CD8-positive, alpha-beta memory T cell (primary cell): ENCODE data around the gene KBTBD6. TPM values are rescaled to one million over a fixed set of nuclear protein-coding genes. Genes with fewer than 3 reads are reported as not detected.
"Not testable (repeated sequence)": the region's sequence is repeated elsewhere in the genome, so short reads cannot be mapped to it uniquely, and the experiment has no call there.

ENCODE experiments used
- CTCF ChIA-PET: fragments of 350-600 bp; sonication (Branson Sonifier 250); formaldehyde crosslinking; loops from one replicate; lab custom pipeline; 2021; ENCODE audit warnings: antibody characterized with exemption; lab: Charles Lee
- POLR2A ChIA-PET: fragments of 350-600 bp; sonication (Branson Sonifier 250); formaldehyde crosslinking; loops from one replicate; lab custom pipeline; 2021; ENCODE audit warnings: antibody characterized with exemption; lab: Charles Lee
- DNase-seq, 5 donors: peaks; one replicate each; pipeline versions ENCODE4 v3.0.0 to v3.0.0-alpha.2; 2020 to 2022; ENCODE audit warnings: mixed read lengths in 1 of 5
- H3K27ac ChIP-seq: one replicate; pipeline ENCODE4 v1.7.0; 2013; ENCODE audit warnings: low read depth, mild to moderate bottlenecking, low read length, moderate library complexity
- H3K27me3 ChIP-seq: 2 replicates; pipeline ENCODE4 v1.7.0; 2013; ENCODE audit warnings: low read length, mild to moderate bottlenecking; ENCODE audit not compliant: insufficient read depth, poor library complexity, severe bottlenecking
- H3K36me3 ChIP-seq: 2 replicates; pipeline ENCODE4 v1.7.0; 2013; ENCODE audit warnings: mild to moderate bottlenecking, low read length, moderate library complexity; ENCODE audit not compliant: insufficient read depth
- H3K4me1 ChIP-seq: 2 replicates; pipeline ENCODE4 v1.7.0; 2013; ENCODE audit warnings: mild to moderate bottlenecking, low read length, moderate library complexity; ENCODE audit not compliant: insufficient read depth
- H3K4me3 ChIP-seq: 2 replicates; pipeline ENCODE4 v1.7.0; 2013; ENCODE audit warnings: mild to moderate bottlenecking, low read length
- H3K9me3 ChIP-seq: 2 replicates; pipeline ENCODE4 v1.7.0; 2013; ENCODE audit warnings: mild to moderate bottlenecking, low read length
- H3K27ac Mint-ChIP-seq, 8 donors: one replicate each; pipeline ENCODE4 v1.8.0; 2020 to 2021; ENCODE audit warnings: mixed read lengths in 8 of 8, mild to moderate bottlenecking in 6 of 8, inconsistent platforms in 3 of 8, moderate library complexity in 3 of 8
- H3K27me3 Mint-ChIP-seq, 2 donors: one replicate each; pipeline ENCODE4 v1.8.0; 2020 to 2021; ENCODE audit warnings: mixed read lengths in 2 of 2, mild to moderate bottlenecking in 1 of 2, moderate library complexity in 1 of 2
- H3K36me3 Mint-ChIP-seq, 3 donors: one replicate each; pipeline ENCODE4 v1.8.0; 2020 to 2021; ENCODE audit warnings: mixed read lengths in 3 of 3, inconsistent platforms in 1 of 3, mild to moderate bottlenecking in 1 of 3
- H3K4me1 Mint-ChIP-seq, 3 donors: one replicate each; pipeline ENCODE4 v1.8.0; 2020 to 2021; ENCODE audit warnings: mixed read lengths in 3 of 3, inconsistent platforms in 1 of 3, mild to moderate bottlenecking in 1 of 3
- H3K4me3 Mint-ChIP-seq, 7 donors: one replicate each; pipeline ENCODE4 v1.8.0; 2020 to 2021; ENCODE audit warnings: mixed read lengths in 7 of 7, mild to moderate bottlenecking in 6 of 7, moderate library complexity in 4 of 7, inconsistent platforms in 2 of 7
- H3K9me3 Mint-ChIP-seq, 5 donors: one replicate each; pipeline ENCODE4 v1.8.0; 2020 to 2022; ENCODE audit warnings: mixed read lengths in 5 of 5, mild to moderate bottlenecking in 3 of 5, moderate library complexity in 2 of 5, inconsistent platforms in 1 of 5
- polyA plus RNA-seq: library from polyadenylated mRNA; unstranded; fragments of 300-500 nt; fragmentation: Illumina TruSeq; gene quantifications from one replicate; pipeline ENCODE4 v1.2.3, GENCODE V29; 2021
- total RNA-seq, 2 experiments: library from RNA; stranded (reverse); gene quantifications; one replicate each; pipeline ENCODE4 v1.2.3, GENCODE V29; 2021

The KBTBD6 gene, protein sequence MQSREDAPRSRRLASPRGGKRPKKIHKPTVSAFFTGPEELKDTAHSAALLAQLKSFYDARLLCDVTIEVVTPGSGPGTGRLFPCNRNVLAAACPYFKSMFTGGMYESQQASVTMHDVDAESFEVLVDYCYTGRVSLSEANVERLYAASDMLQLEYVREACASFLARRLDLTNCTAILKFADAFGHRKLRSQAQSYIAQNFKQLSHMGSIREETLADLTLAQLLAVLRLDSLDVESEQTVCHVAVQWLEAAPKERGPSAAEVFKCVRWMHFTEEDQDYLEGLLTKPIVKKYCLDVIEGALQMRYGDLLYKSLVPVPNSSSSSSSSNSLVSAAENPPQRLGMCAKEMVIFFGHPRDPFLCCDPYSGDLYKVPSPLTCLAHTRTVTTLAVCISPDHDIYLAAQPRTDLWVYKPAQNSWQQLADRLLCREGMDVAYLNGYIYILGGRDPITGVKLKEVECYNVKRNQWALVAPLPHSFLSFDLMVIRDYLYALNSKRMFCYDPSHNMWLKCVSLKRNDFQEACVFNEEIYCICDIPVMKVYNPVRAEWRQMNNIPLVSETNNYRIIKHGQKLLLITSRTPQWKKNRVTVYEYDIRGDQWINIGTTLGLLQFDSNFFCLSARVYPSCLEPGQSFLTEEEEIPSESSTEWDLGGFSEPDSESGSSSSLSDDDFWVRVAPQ
- total RNA-seq (1 to 10 TPM; 5.9 to 6.5 TPM), polyA plus RNA-seq (4.4 TPM)

DNA sequence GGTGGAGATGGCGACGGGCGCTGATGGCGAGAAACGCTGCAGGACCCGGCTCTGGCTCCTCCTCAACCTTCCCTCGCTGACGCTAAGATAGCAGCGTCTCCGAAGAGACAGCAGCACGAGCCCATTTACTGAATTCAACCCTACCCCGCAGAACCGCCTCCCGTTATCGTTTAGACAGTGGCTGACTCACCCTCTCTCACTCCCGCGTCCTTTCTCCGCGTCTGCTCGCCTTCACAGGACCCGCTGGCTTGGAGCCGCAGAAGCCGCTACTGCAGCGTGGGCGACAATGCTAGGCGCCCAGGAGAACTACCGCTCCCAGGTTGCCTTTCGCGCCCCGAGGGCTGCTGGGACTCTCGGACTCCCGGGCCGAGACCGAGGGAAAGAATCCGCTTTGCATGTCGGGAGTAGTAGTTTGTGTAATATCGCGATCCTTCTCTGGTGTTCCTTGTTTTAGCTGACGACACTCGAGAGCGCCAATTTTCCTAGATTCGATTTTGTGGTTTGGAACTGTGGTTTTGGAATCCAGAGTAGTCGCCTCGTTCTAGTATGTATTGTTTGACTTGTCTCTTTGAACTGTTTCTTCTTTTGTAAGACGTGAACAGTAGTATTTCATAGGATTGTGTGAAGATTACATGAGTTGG lies at the start of gene KBTBD6:
KBTBD6 (minus strand) TSS at position 291 of the 641 bp plus-strand sequence. CDS start 291 bp downstream, outside the sequence.
- peaks cover 50 to 63% (median 60%) of the 10 kb centered on the region in 3 donors for H3K4me1 Mint-ChIP-seq
- peaks cover 30% of the 10 kb centered on the region for H3K4me1 ChIP-seq
- H3K36me3 Mint-ChIP-seq: peaks cover 4 to 13% (median 10%) of the 10 kb centered on the region in 3 donors
- peak within 1 kb of the TSS; percentile 55 to 98 (median 96) for H3K27ac Mint-ChIP-seq
- POLR2A ChIA-PET: no interaction called here
- no peaks in the 10 kb centered on the region for H3K36me3 ChIP-seq
- peak within 1 kb of the TSS; percentile 59 for H3K27ac ChIP-seq
- peak within 1 kb of the TSS; percentile 93 for H3K4me3 ChIP-seq
- H3K9me3 Mint-ChIP-seq: no peaks in the 10 kb centered on the region
- H3K4me3 Mint-ChIP-seq: peak within 1 kb of the TSS; percentile 96 to 100 (median 97)
- CTCF ChIA-PET: no interaction called here
- peak; percentile 87 to 92 (median 89) for DNase-seq
- H3K27me3 ChIP-seq: no peaks in the 10 kb centered on the region
- no peaks in the 10 kb centered on the region for H3K9me3 ChIP-seq
- no peaks in the 10 kb centered on the region for H3K27me3 Mint-ChIP-seq

DNA sequence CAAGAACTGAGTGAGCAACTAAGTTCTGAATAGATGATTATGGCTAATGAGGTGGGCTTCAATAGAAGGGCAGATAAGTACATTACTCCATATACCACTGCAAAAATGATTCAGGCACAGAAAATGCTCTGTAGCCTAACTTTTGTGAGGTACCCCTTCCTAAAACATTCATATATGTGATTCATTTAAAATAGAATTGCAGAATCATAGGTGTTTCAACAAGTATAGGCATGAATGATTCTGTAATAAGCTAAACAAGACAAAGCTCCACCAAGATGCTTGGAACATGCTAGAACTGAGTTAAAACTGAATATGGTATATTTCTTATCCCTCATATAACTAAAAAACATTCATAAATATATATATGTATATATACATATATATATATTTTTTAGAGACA lies 49.6 kb upstream of the KBTBD6 start:
- CTCF ChIA-PET: interaction anchor here (0.9 kb wide), 1 partner anchor 108 kb away, joined by 3 read pairs; no protein-coding TSS in a partner anchor
- no peak for DNase-seq
- Histone ChIP-seq H3K9me3 (no peaks in the 10 kb centered on the region), H3K36me3 (no peaks in the 10 kb centered on the region), H3K27ac (no peak overlapping the region), H3K4me1 (no peaks in the 10 kb centered on the region), H3K27me3 (no peaks in the 10 kb centered on the region), H3K4me3 (no peak overlapping the region)
- H3K9me3 Mint-ChIP-seq: peaks cover 0 to 4% (median 0%) of the 10 kb centered on the region in 5 donors
- H3K4me3 Mint-ChIP-seq: no peak overlapping the region
- POLR2A ChIA-PET: no interaction called here
- H3K27me3 Mint-ChIP-seq: no peaks in the 10 kb centered on the region
- H3K27ac Mint-ChIP-seq: no peak overlapping the region
- H3K4me1 Mint-ChIP-seq: no peaks in the 10 kb centered on the region
- H3K36me3 Mint-ChIP-seq: peaks cover 0 to 12% (median 0%) of the 10 kb centered on the region in 3 donors

DNA sequence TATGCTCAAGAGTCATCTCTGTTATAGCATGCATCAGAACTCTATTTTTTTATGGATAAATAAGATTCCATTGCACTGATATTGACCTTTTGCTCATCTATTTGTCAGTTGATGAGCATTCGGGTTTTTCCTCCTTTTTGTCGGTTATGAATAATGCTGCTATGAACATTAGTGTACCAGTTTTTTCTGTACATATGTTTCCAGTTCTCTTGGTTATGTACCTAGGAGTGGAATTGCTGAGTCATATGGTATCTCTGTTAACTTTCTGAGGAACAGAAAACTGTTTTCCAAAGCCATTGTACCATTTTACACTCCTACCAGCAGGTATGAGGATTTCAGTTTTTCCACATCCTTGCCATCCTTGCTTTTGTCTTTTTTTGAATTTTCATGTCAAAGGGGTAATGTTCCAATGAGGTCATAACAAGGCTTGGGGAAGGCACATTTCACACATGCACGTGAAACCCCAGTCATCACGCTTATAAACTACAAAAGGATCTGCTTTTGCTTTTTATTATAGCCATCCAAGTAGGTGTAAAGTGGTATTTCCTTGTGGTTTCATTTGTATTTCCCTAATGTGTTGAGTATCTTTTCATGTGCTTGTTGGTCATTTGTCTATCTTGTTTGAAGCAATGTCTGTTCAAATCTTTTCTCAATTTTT lies 47.1 kb upstream of the KBTBD6 start:
- H3K36me3 ChIP-seq: no peaks in the 10 kb centered on the region
- ChIA-PET CTCF (no interaction called here), POLR2A (no interaction called here)
- no peak for DNase-seq
- H3K4me1 Mint-ChIP-seq: no peaks in the 10 kb centered on the region
- H3K9me3 Mint-ChIP-seq: peaks cover 16 to 18% (median 17%) of the 10 kb centered on the region in 5 donors
- no peak overlapping the region for H3K27ac ChIP-seq
- no peaks in the 10 kb centered on the region for H3K27me3 Mint-ChIP-seq
- H3K27me3 ChIP-seq: no peaks in the 10 kb centered on the region
- H3K4me1 ChIP-seq: no peaks in the 10 kb centered on the region
- H3K4me3 ChIP-seq: no peak overlapping the region
- no peak overlapping the region for H3K4me3 Mint-ChIP-seq
- H3K9me3 ChIP-seq: no peaks in the 10 kb centered on the region
- no peak overlapping the region for H3K27ac Mint-ChIP-seq
- peaks cover 5 to 32% (median 9%) of the 10 kb centered on the region in 3 donors for H3K36me3 Mint-ChIP-seq

DNA sequence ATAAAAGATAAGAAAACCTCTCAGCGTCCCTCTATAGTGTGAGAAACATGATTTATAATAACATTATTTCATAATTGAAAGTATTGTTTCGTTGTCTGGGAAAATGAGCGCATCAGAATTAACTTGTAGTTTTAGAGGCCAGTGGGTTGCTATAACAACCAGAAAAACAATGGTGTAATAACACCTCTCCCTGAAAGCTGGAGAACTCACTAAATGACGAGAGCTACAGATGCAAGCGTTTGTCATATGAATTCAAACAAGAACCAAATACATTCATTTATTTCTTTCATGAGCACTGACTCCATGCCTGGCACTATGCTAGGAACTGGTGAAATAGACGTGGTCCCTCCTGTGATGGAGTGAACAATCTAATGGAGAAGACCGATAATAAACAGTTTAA lies 45.4 kb upstream of the KBTBD6 start:
- Histone ChIP-seq H3K36me3 (no peaks in the 10 kb centered on the region), H3K27ac (no peak overlapping the region), H3K9me3 (no peaks in the 10 kb centered on the region), H3K4me1 (no peaks in the 10 kb centered on the region), H3K4me3 (no peak overlapping the region), H3K27me3 (no peaks in the 10 kb centered on the region)
- POLR2A ChIA-PET: no interaction called here
- Mint-ChIP-seq H3K36me3 (peaks cover 7 to 42% (median 9%) of the 10 kb centered on the region in 3 donors), H3K9me3 (peaks cover 16 to 23% (median 21%) of the 10 kb centered on the region in 5 donors), H3K4me1 (no peaks in the 10 kb centered on the region), H3K27me3 (no peaks in the 10 kb centered on the region), H3K4me3 (no peak overlapping the region), H3K27ac (no peak overlapping the region)
- no peak for DNase-seq
- CTCF ChIA-PET: no interaction called here

DNA sequence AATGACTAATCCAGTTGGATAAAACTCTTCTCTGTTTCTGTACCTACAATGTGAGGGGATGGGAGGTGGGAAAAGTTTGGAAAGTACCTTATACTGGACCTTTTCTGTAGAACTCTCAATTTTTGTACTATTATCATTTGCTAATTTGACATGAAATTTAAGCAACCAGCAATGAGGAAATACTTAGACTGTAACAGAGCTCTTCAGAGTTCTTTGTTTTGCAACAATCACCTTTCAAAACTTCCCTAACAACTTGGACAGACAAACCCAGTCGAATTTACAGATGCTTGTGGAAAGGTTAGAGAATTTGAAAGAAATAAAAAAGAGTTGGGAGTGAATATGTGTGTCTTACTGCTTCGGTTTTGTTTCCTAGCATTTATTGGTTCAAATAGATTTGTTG lies 45.0 kb upstream of the KBTBD6 start:
- Mint-ChIP-seq H3K4me3 (no peak overlapping the region), H3K27ac (no peak overlapping the region)
- POLR2A ChIA-PET: no interaction called here

DNA sequence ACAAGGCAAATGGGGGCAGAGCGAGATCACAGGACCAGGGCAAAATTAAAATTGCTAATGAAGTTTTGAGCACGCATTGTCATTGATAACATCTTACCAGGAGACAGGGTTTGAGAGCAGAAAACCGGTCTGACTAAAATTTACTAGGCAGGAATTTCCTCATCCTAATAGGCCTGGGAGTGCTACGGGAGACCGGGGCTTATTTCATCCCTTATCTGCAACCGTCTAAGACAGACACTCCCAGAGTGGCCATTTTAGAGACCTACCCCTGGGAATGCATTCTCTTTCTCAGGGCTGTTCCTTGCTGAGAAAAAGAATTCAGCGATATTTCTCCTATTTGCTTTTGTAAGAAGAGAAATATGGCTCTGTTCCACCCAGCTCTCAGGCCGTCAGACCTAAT lies 43.0 kb upstream of the KBTBD6 start:
- CTCF ChIA-PET, H3K36me3 ChIP-seq, H3K27me3 ChIP-seq, H3K4me1 ChIP-seq, H3K4me3 Mint-ChIP-seq, H3K27ac Mint-ChIP-seq, H3K4me1 Mint-ChIP-seq, H3K27ac ChIP-seq, DNase-seq, H3K4me3 ChIP-seq, H3K27me3 Mint-ChIP-seq, POLR2A ChIA-PET, H3K9me3 ChIP-seq: not testable (repeated sequence)
- peaks cover 16 to 23% (median 21%) of the 10 kb centered on the region in 5 donors for H3K9me3 Mint-ChIP-seq
- peaks cover 11 to 52% (median 12%) of the 10 kb centered on the region in 3 donors for H3K36me3 Mint-ChIP-seq

More for the DNA sequence above, 45.0 kb upstream of the KBTBD6 start:
- CTCF ChIA-PET: no interaction called here
- no peak overlapping the region for H3K27ac ChIP-seq
- no peaks in the 10 kb centered on the region for H3K36me3 ChIP-seq
- DNase-seq: no peak
- peaks cover 10 to 46% (median 12%) of the 10 kb centered on the region in 3 donors for H3K36me3 Mint-ChIP-seq
- no peaks in the 10 kb centered on the region for H3K4me1 ChIP-seq
- H3K27me3 ChIP-seq: no peaks in the 10 kb centered on the region
- peaks cover 0 to 1% of the 10 kb centered on the region in 2 donors for H3K27me3 Mint-ChIP-seq
- no peaks in the 10 kb centered on the region for H3K9me3 ChIP-seq
- H3K9me3 Mint-ChIP-seq: peaks cover 16 to 23% (median 21%) of the 10 kb centered on the region in 5 donors
- no peaks in the 10 kb centered on the region for H3K4me1 Mint-ChIP-seq
- H3K4me3 ChIP-seq: no peak overlapping the region

DNA sequence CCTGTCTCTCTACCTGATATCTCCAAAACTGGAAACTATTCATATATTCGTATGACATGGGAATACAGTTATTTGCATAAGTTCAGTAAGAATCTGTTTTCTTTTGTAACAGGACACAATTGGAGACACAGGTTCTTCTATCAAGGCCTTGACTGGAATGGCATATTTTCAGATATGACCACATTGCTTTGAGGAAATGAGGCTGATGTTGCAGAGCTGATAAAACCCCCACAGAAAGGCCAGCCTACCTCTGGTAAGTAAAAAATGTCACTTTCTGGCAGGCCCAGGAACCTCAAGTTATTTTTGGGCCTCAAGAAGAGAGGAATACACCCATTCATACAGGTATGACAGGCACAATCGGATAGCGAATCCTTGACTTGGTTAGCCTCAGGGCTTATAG lies 29.5 kb upstream of the KBTBD6 start:
- Mint-ChIP-seq H3K4me1 (peaks cover 2 to 8% (median 5%) of the 10 kb centered on the region in 3 donors), H3K4me3 (no peak overlapping the region), H3K27me3 (peaks cover 0 to 1% of the 10 kb centered on the region in 2 donors), H3K36me3 (peaks cover 0 to 4% (median 3%) of the 10 kb centered on the region in 3 donors), H3K27ac (no peak overlapping the region), H3K9me3 (no peaks in the 10 kb centered on the region)
- POLR2A ChIA-PET: no interaction called here
- Histone ChIP-seq H3K9me3 (no peaks in the 10 kb centered on the region), H3K27ac (no peak overlapping the region), H3K4me3 (no peak overlapping the region), H3K27me3 (no peaks in the 10 kb centered on the region), H3K36me3 (no peaks in the 10 kb centered on the region), H3K4me1 (no peaks in the 10 kb centered on the region)
- CTCF ChIA-PET: no interaction called here
- no peak for DNase-seq
